ENCODE data around the gene KIF6. TPM values are rescaled to one million over a fixed set of nuclear protein-coding genes. Genes with fewer than 3 reads are reported as not detected.
A peak's percentile ranks its signal among the peaks of the same experiment; 100 is the strongest.

KIF6 gene
- total RNA-seq, 4 donors from 2014 or later = 0.10 to 0.61 (median 0.13) TPM; not detected in 1

GRCh38 chr6:39420300-39421265 lies 304.6 kb downstream of the KIF6 start:
- no peak for DNase-seq (ENCODE audit: low spot score in 2 of 2)
- intact Hi-C loops (cut with DNase I; ENCODE audit: low total_unique reads) = no loop called here
- TF ChIP-seq POLR2A (IDR thresholded peaks at IDR 0.05) (no peak), CTCF (IDR thresholded peaks at IDR 0.05) (no peak)
- H3K4me3 ChIP-seq (ENCODE audit: low read depth, poor library complexity, severe bottlenecking) = no peak overlapping the region
- 69 to 72% methylated on average over 15 of the region's 15 CpGs for WGBS, 2 donors

GRCh38 chr6:39419607-39420006 lies 305.6 kb downstream of the KIF6 start:
- WGBS, 2 donors = 49 to 61% methylated on average over 3 of the region's 3 CpGs
- intact Hi-C loops (cut with DNase I; ENCODE audit: low total_unique reads) = no loop called here
- TF ChIP-seq POLR2A (IDR thresholded peaks at IDR 0.05) (no peak), CTCF (IDR thresholded peaks at IDR 0.05) (no peak)
- H3K4me3 ChIP-seq (ENCODE audit: low read depth, poor library complexity, severe bottlenecking) = no peak overlapping the region
- peak in 1 of 2 donors; percentile 60 for DNase-seq (ENCODE audit: low spot score in 2 of 2)

GRCh38 chr6:39417440-39417839 lies 307.8 kb downstream of the KIF6 start:
- TF ChIP-seq CTCF (IDR thresholded peaks at IDR 0.05) = no peak
- no peak for TF ChIP-seq POLR2A (IDR thresholded peaks at IDR 0.05)
- no peak for DNase-seq (ENCODE audit: low spot score in 2 of 2)
- WGBS, 2 donors = 80 to 84% methylated on average over 2 of the region's 2 CpGs
- H3K4me3 ChIP-seq (ENCODE audit: low read depth, poor library complexity, severe bottlenecking) = no peak overlapping the region
- intact Hi-C loops (cut with DNase I; ENCODE audit: low total_unique reads) = no loop called here

- 34 to 48% methylated on average over 4 of the region's 4 CpGs for WGBS, 2 donors
- TF ChIP-seq CTCF (IDR thresholded peaks at IDR 0.05) = no peak
- TF ChIP-seq POLR2A (IDR thresholded peaks at IDR 0.05) = no peak
- intact Hi-C loops (cut with DNase I; ENCODE audit: low total_unique reads) = no loop called here
- DNase-seq (ENCODE audit: low spot score in 2 of 2) = peak in 1 of 2 donors; percentile 94
- no peak overlapping the region for H3K4me3 ChIP-seq (ENCODE audit: low read depth, poor library complexity, severe bottlenecking)
These were observed 308.5 kb downstream of the KIF6 start for GRCh38 chr6:39416728-39417127.

GRCh38 chr6:39416026-39416425 lies 309.2 kb downstream of the KIF6 start:
- intact Hi-C loops (cut with DNase I; ENCODE audit: low total_unique reads) = no loop called here
- WGBS, 2 donors = 63 to 66% methylated on average over 3 of the region's 3 CpGs
- H3K4me3 ChIP-seq (ENCODE audit: low read depth, poor library complexity, severe bottlenecking) = no peak overlapping the region
- DNase-seq (ENCODE audit: low spot score in 2 of 2) = no peak
- no peak for TF ChIP-seq CTCF (IDR thresholded peaks at IDR 0.05)
- no peak for TF ChIP-seq POLR2A (IDR thresholded peaks at IDR 0.05)
